SU-DHL-6 (cell line): Measurements from ENCODE around the gene MALRD1.

Experiments
- H2AFZ ChIP-seq: fragments of 200-600 bp; sonication (generic); 2 replicates; pipeline ENCODE4 v1.6.1; 2014; ENCODE audit warnings: low read depth, mild to moderate bottlenecking, moderate library complexity, mixed read lengths, antibody characterized with exemption, low read length; ENCODE audit not compliant: severe bottlenecking
- H3F3A ChIP-seq: fragments of 200-600 bp; shearing (Covaris generic); 2 replicates; pipeline ENCODE4 v1.6.0; 2016; ENCODE audit warnings: antibody characterized with exemption, mild to moderate bottlenecking; ENCODE audit not compliant: insufficient read depth
- H3K27ac ChIP-seq: fragments of 200-600 bp; sonication (generic); 2 replicates; pipeline ENCODE4 v1.5.1; 2016; ENCODE audit warnings: low read depth, mild to moderate bottlenecking, low read length, moderate library complexity, mixed read lengths
- H3K27me3 ChIP-seq: fragments of 200-600 bp; sonication (generic), shearing (Covaris generic); 2 replicates; pipeline ENCODE4 v1.6.0; 2014; ENCODE audit warnings: mild to moderate bottlenecking, low read length
- H3K36me3 ChIP-seq: fragments of 200-600 bp; sonication (generic); 2 replicates; pipeline ENCODE4 v1.6.1; 2014; ENCODE audit warnings: mild to moderate bottlenecking, low read length, mixed read lengths
- H3K4me2 ChIP-seq: fragments of 300-600, 200-600 bp; shearing (Covaris generic), sonication (generic); 2 replicates; pipeline ENCODE4 v1.6.0; 2014; ENCODE audit warnings: low read length, low read depth, mild to moderate bottlenecking; ENCODE audit not compliant: poor library complexity, severe bottlenecking
- H3K4me3 ChIP-seq: fragments of 200-600 bp; sonication (generic); 2 replicates; pipeline ENCODE4 v1.5.1; 2014; ENCODE audit warnings: antibody characterized with exemption, low read length, mild to moderate bottlenecking, mixed read lengths; ENCODE audit not compliant: insufficient read depth, poor library complexity, severe bottlenecking
- H3K79me2 ChIP-seq: fragments of 200-600 bp; sonication (generic); 2 replicates; pipeline ENCODE4 v1.6.1; 2014; ENCODE audit warnings: mild to moderate bottlenecking, low read length, moderate library complexity; ENCODE audit not compliant: insufficient read depth
- H3K9ac ChIP-seq: fragments of 200-600 bp; sonication (generic); 2 replicates; pipeline ENCODE4 v1.7.0; 2014; ENCODE audit warnings: mild to moderate bottlenecking, low read length
- H3K9me2 ChIP-seq: fragments of 200-600 bp; sonication (generic); replicated peaks from 2 replicates; pipeline ENCODE4 v1.6.1; 2014; ENCODE audit warnings: low read length; ENCODE audit not compliant: insufficient read depth
- H3K9me3 ChIP-seq: fragments of 200-600 bp; sonication (generic); 2 replicates; pipeline ENCODE4 v1.6.1; 2014; ENCODE audit warnings: low read length, mixed read lengths; ENCODE audit not compliant: insufficient read depth
- H4K20me1 ChIP-seq: fragments of 200-600 bp; sonication (generic); 2 replicates; pipeline ENCODE4 v1.6.1; 2014; ENCODE audit warnings: low read depth, mild to moderate bottlenecking, antibody characterized with exemption, low read length, moderate library complexity, mixed read lengths
- CTCF ChIP-seq: fragments of 200-600 bp; sonication (generic); IDR thresholded peaks from one replicate; pipeline ENCODE4 v1.5.1; 2017; ENCODE audit warnings: antibody characterized with exemption, mild to moderate bottlenecking, low read length, moderate library complexity; ENCODE audit not compliant: insufficient read depth, poor library complexity, severe bottlenecking
- EZH2phosphoT487 ChIP-seq: fragments of 200-600 bp; sonication (generic), shearing (Covaris generic); conservative IDR thresholded peaks from 2 replicates; pipeline ENCODE4 v1.6.1; 2018; ENCODE audit warnings: mild to moderate bottlenecking, antibody characterized with exemption, low read length, moderate library complexity, mixed read lengths

MALRD1 gene

GRCh38 chr10:19316204-19316870 is 267.7 kb downstream of the MALRD1 start:
- Histone ChIP-seq H3K9me2 (no peaks in the 10 kb centered on the region), H3K9me3 (no peaks in the 10 kb centered on the region), H3K27ac (no peak overlapping the region), H3K36me3 (no peaks in the 10 kb centered on the region), H3F3A (no peaks in the 10 kb centered on the region), H3K4me2 (no peak overlapping the region), H3K4me3 (no peak overlapping the region), H3K9ac (no peak overlapping the region), H4K20me1 (no peaks in the 10 kb centered on the region), H3K79me2 (no peaks in the 10 kb centered on the region), H2AFZ (no peak overlapping the region), H3K27me3 (no peaks in the 10 kb centered on the region)
- TF ChIP-seq EZH2phosphoT487 (no peak), CTCF (no peak)

DNA sequence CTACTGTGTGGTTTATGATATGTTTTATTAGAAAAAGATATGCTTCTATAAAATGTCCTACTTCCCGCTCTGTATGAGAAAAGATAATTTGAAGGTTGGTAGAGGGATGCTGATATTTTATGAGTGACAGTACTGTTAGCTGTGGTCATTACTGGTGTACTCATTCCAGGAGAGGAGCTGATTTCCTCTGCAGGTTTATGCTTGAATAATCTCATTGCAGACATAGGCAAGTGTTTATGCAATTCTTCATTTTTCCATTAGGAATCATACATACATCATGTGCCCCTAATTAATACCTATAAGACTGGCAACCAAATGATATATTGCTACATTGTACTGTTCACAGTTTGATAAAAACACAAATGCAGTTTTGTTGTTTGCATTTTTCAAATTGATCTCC is 269.4 kb downstream of the MALRD1 start:
- TF ChIP-seq EZH2phosphoT487 (no peak), CTCF (no peak)
- no peaks in the 10 kb centered on the region for H3K79me2 ChIP-seq

DNA sequence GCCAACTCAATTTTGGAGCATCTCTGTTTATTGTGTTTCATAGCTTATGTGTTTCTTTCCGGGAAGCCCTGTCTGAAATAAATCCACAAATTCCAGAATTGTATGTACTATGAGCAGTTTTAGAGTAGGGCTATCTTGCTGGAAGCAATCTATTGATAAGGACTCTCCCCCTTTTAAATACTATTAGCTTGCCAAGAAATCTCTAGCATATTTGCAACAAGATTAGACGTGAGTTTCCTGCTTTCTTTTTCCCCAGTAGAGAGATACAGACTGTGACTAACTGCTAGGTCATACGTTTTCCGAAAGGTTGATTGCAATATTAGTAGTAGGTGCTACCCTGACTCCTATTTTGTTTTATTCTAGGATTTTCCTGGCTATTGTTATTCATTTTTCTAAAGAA is 277.0 kb downstream of the MALRD1 start:
- Histone ChIP-seq H3K4me3 (no peak overlapping the region), H3K4me2 (no peak overlapping the region), H3K9ac (no peak overlapping the region), H3K27me3 (no peaks in the 10 kb centered on the region), H3K9me3 (no peaks in the 10 kb centered on the region), H3K9me2 (no peaks in the 10 kb centered on the region), H3K79me2 (no peaks in the 10 kb centered on the region), H3K27ac (no peak overlapping the region), H3F3A (no peaks in the 10 kb centered on the region), H3K36me3 (no peaks in the 10 kb centered on the region), H2AFZ (no peak overlapping the region), H4K20me1 (no peaks in the 10 kb centered on the region)
- TF ChIP-seq EZH2phosphoT487 (no peak), CTCF (no peak)

More for the DNA sequence above, 269.4 kb downstream of the MALRD1 start:
- Histone ChIP-seq H3K27me3 (no peaks in the 10 kb centered on the region), H3K27ac (no peak overlapping the region), H3K4me2 (no peak overlapping the region), H3K9me3 (no peaks in the 10 kb centered on the region), H3K9ac (no peak overlapping the region), H3F3A (no peaks in the 10 kb centered on the region), H2AFZ (no peak overlapping the region), H3K36me3 (no peaks in the 10 kb centered on the region), H4K20me1 (no peaks in the 10 kb centered on the region), H3K9me2 (no peaks in the 10 kb centered on the region), H3K4me3 (no peak overlapping the region)
